Stimulated activated memory B cell treated with anti-CD40 and anti-IgM and Interleukin-4, amounts not matched to agents 10 μg/mL and 1 μg/mL and 100 μg/mL, for 72 hours (primary cell): ENCODE results near the gene NOC2L.

Experiments used
- ATAC-seq: fragments of 150-1000 bp; cut with Tn5 transposase; 2 replicates; pipeline ENCODE4 v1.10.0; 2021
- H3K27ac Mint-ChIP-seq: one replicate; pipeline ENCODE4 v1.8.0; 2022; ENCODE audit warnings: mild to moderate bottlenecking, mixed read lengths
- H3K27me3 Mint-ChIP-seq: one replicate; pipeline ENCODE4 v1.8.0; 2022; ENCODE audit warnings: mixed read lengths
- H3K36me3 Mint-ChIP-seq: one replicate; pipeline ENCODE4 v1.8.0; 2022; ENCODE audit warnings: mixed read lengths
- H3K4me1 Mint-ChIP-seq: one replicate; pipeline ENCODE4 v1.8.0; 2022; ENCODE audit warnings: mixed read lengths
- H3K4me3 Mint-ChIP-seq: one replicate; pipeline ENCODE4 v1.8.0; 2022; ENCODE audit warnings: mild to moderate bottlenecking, moderate library complexity, mixed read lengths
- H3K9me3 Mint-ChIP-seq: one replicate; pipeline ENCODE4 v1.8.0; 2022; ENCODE audit warnings: mixed read lengths

NOC2L gene

DNA sequence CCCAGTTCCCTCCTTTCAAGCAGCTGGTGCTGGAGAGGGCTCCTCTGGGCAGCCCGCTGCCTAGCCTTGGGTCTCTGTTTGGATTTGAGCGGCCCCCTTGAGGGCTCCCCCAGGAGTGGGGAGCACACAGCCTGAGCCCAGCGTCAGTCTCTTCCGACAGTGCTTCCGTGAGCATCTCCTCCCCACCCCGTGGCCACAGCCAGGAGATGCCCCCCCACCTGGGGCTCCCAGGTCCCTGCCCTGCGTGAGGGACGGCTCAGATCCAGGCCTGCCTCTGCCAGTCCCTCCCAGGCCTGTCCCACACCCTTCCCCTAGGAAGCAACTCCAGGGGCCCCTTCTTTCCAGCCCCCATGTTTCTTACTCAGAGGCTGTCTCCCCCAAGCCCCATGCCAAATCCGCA lies 31.8 kb downstream of the NOC2L start:
- no peak overlapping the region for H3K27ac Mint-ChIP-seq
- no peaks in the 10 kb centered on the region for H3K36me3 Mint-ChIP-seq
- H3K27me3 Mint-ChIP-seq = peaks cover 74% of the 10 kb centered on the region
- no peaks in the 10 kb centered on the region for H3K9me3 Mint-ChIP-seq
- H3K4me1 Mint-ChIP-seq = peaks cover 25% of the 10 kb centered on the region
- no peak for ATAC-seq
- no peak overlapping the region for H3K4me3 Mint-ChIP-seq

DNA sequence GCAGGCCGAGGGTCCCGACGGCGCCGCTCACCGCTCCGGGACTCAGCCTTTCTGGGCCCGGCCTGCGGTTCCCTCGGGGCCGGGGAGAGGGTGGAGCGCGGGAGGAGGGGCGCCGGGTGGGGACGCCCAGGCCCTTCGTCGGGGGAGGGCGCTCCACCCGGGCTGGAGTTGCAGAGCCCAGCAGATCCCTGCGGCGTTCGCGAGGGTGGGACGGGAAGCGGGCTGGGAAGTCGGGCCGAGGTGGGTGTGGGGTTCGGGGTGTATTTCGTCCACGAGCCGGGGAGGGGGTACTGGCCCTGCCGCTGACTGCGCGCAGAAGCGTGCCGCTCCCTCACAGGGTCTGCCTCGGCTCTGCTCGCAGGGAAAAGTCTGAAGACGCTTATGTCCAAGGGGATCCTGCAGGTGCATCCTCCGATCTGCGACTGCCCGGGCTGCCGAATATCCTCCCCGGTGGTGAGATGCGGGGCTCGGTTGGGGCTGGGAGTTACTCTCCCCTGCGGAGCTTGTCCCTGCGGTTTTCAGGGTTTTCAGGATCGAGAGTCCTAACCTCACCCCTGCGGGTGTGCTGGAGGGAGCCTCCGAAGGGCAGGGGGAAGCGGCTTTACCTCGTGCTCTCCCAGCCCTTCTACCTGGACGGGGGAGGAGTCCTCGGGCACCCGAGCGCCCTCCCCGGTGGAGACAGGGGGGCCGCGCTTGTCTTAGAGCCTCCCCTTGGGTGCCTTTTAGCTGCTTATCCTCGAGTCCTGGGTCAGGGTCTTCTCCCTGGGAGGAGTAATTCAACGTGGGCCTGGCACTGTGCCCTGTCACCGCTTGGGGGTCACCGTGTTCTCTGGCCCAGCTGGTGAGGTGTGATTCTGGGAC lies 33.3 kb downstream of the NOC2L start:
- Mint-ChIP-seq H3K4me1 (peaks cover 28% of the 10 kb centered on the region), H3K4me3 (peak overlapping the region; percentile 29), H3K27ac (no peak overlapping the region), H3K27me3 (peaks cover 77% of the 10 kb centered on the region), H3K36me3 (no peaks in the 10 kb centered on the region), H3K9me3 (no peaks in the 10 kb centered on the region)
- no peak for ATAC-seq

DNA sequence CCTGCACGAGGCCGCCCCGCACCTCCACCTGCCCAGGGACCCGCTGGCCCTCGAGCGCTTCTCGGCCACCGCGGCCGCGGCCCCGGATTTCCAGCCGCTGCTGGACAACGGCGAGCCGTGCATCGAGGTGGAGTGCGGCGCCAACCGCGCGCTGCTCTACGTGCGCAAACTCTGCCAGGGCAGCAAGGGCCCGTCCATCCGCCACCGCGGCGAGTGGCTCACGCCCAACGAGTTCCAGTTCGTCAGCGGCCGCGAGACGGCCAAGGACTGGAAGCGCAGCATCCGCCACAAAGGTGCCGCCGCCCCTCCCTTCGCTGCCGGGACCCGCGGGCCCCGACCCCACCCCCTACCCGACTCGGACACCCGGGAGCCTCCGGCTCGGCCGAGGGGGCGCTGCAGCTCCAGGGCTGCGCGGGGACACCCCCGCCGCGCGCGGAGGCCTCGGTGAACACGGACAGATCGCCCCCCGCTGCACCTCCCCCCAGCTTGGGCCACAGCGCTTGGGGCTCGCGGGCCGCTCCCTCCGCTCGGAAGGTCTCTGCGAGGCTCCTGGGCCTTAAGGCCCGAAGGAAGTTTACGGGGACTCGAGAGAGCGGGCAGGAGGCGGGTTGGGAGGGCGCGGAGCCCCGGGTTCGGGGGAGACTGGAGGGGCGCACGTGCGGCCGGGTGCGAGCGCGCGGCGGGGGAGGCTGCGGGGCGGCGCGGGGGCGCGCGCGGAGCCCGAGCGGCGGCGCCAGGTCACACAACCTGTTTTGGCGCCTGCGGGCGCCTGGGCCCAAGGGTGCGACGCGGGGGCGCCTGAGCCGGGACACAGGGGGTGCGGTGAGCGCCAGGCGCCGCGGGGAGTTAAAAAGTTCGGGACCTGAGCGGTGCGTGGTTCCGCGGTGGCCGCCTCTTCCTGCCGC lies 34.1 kb downstream of the NOC2L start:
- Mint-ChIP-seq H3K36me3 (no peaks in the 10 kb centered on the region), H3K4me1 (peaks cover 34% of the 10 kb centered on the region), H3K9me3 (no peaks in the 10 kb centered on the region), H3K4me3 (peak overlapping the region; percentile 54), H3K27ac (no peak overlapping the region), H3K27me3 (peaks cover 79% of the 10 kb centered on the region)
- ATAC-seq = no peak

DNA sequence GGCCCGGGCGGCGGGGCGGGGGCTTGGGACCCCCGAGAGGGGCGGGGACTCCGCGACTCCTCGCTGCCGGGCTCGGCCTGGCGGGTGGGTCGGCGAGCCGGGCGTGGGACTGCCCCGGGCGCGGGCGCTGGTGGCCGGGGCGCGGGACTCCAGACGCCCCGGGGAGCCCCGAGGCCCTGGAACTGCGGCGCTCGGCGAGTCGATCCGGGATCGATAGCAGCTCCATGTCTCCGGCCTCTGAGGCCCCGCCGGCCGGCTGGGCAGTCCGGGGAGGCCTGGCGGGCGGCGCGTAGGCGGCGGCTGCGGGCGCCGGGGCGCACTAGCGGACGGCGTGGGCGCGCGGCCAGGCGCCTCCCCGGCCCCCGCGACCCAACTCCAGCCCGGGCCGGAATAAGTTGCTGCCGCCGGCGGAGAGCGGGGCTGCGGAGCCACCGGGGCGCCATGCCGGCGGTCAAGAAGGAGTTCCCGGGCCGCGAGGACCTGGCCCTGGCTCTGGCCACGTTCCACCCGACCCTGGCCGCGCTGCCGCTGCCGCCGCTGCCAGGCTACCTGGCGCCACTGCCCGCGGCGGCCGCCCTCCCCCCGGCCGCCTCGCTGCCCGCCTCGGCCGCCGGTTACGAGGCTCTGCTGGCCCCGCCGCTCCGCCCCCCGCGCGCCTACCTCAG lies 34.9 kb downstream of the NOC2L start:
- Mint-ChIP-seq H3K27me3 (peaks cover 80% of the 10 kb centered on the region), H3K36me3 (no peaks in the 10 kb centered on the region), H3K4me1 (peaks cover 34% of the 10 kb centered on the region), H3K27ac (no peak overlapping the region), H3K4me3 (peak overlapping the region; percentile 54), H3K9me3 (no peaks in the 10 kb centered on the region)
- ATAC-seq = no peak

DNA sequence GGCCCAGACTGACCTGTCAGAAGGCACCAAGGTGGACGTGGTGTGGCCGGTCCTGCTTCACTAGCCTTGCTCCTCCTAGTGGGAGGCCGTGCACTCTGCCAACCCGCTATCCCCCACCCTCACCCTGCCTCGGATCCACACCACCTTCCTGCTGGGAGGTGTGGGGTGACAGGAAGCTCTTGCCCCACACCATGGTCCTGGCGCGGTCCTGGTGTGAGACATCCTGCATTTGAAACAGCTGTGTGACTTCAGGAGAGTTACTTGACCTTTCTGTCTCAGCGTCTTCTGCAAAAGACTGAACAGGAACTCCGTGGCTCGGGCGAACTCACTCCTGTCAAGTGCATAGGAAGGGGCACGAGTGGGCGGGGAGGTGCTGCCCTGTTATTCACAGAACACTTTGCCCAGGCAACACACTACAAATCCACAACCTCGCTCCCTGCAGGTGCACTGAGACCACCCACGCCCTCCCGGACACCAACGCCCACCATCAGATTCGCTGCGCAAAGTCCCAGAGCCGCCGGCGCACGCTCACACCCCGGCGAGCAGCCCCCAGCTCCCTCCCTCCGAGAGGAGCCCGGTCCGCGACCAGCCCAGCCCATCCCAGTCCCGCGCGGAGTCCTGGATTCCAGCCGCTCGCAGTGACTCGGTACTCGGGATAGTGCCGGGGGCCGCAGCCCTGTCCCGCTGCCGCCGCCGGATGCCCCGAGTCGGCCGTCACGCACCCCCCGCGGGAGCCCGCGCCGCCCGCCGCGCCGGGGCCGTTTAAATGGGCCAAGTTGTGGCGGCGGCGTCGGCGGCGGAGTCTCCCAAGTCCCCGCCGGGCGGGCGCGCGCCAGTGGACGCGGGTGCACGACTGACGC lies 35.7 kb downstream of the NOC2L start, which contains the start of gene SAMD11:
Gene SAMD11 (plus strand): TSS at position 793 of the 860 bp plus-strand sequence. CDS start 509 bp downstream, outside the sequence.
- Mint-ChIP-seq H3K9me3 (no peaks in the 10 kb centered on the region), H3K4me1 (peaks cover 34% of the 10 kb centered on the region), H3K36me3 (no peaks in the 10 kb centered on the region), H3K4me3 (peak within 1 kb of the TSS; percentile 66), H3K27ac (no peak within 1 kb of the TSS), H3K27me3 (peaks cover 80% of the 10 kb centered on the region)
- ATAC-seq = no peak

DNA sequence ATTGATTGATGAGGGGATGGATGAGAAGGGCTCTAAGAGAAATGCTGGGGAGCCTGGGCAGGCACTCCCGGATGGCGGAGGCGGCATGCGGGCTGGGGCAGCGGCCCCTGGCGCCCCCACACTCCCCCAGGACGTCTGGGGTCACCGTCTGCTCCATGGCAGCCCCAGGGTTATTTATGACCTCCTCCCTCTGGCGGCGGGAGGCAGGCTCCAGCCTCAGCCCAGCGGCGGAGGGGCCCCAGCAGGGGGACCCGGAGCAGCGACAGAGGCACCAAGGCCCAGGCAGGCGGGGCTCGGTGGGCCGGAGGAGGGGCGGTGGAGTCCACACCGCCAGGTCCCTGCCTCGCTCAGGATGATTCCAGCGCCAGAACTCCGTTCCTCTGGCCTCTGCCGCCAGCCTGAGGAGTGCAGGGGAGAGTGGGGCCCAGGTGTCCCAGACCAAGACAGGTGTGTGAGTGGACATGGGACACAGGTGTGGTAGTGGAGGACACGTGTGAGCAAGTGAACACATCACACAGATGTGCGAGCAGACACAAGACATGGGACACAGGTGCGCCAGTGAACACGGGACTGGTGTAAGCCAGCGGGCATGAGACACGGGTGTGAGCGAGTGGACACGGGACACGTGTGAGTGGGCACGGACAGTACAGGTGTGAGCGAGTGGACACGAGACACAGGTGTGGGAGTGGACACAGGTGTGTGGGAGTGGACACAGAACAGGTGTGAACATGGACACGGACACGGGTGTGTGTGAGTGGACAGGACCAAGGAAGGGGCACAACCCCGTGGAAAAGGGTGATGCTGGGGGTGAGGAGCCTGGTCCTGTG lies 37.8 kb downstream of the NOC2L start:
- Mint-ChIP-seq H3K4me3 (no peak overlapping the region), H3K27ac (no peak overlapping the region), H3K9me3 (no peaks in the 10 kb centered on the region), H3K4me1 (peaks cover 34% of the 10 kb centered on the region), H3K27me3 (peaks cover 80% of the 10 kb centered on the region), H3K36me3 (no peaks in the 10 kb centered on the region)
- peak; percentile 40 for ATAC-seq

DNA sequence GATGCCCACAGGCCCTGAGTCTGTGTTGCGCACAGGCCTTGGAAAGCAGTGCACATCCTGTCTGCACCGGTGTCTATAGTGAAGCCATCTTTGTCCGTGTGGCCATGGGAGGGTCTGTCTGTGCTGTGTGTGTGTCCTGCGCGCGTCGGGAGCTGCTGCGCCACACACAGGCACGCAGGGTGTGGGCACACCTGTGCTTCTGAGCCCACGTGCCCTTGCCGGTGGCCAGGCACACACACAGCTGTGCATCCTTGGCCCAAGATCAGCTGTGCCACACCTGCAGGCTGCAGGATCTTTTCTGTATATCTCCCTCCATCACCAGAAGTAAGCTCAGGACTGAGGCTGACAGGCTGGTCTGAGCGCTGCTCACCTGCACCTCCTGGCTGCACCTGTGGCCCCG lies 38.5 kb downstream of the NOC2L start:
- Mint-ChIP-seq H3K27me3 (peaks cover 81% of the 10 kb centered on the region), H3K4me3 (no peak overlapping the region), H3K27ac (no peak overlapping the region), H3K9me3 (no peaks in the 10 kb centered on the region), H3K4me1 (peaks cover 29% of the 10 kb centered on the region), H3K36me3 (no peaks in the 10 kb centered on the region)
- no peak for ATAC-seq

DNA sequence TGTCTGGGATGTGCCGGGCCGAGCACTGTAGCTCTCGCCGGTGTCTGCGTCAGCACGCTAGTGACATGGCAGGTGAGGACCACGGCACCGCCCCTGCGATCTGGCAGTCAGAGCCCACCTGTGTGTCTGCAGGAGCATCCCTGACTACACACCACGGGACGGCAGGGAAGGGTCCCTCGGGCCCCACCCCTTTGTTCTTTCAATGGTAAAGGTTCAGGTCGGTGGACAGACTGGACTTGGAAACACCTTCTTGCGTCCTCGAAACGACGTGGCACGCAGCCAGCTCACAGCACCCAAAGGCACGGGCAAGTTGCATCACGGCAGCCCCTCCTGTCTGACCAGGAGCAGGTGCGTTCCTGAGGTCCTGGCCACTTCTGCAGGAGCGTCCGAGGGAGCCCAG lies 39.0 kb downstream of the NOC2L start:
- no peak overlapping the region for H3K4me3 Mint-ChIP-seq
- no peak overlapping the region for H3K27ac Mint-ChIP-seq
- H3K27me3 Mint-ChIP-seq = peaks cover 86% of the 10 kb centered on the region
- peaks cover 29% of the 10 kb centered on the region for H3K4me1 Mint-ChIP-seq
- ATAC-seq = no peak
- H3K9me3 Mint-ChIP-seq = no peaks in the 10 kb centered on the region
- H3K36me3 Mint-ChIP-seq = no peaks in the 10 kb centered on the region

DNA sequence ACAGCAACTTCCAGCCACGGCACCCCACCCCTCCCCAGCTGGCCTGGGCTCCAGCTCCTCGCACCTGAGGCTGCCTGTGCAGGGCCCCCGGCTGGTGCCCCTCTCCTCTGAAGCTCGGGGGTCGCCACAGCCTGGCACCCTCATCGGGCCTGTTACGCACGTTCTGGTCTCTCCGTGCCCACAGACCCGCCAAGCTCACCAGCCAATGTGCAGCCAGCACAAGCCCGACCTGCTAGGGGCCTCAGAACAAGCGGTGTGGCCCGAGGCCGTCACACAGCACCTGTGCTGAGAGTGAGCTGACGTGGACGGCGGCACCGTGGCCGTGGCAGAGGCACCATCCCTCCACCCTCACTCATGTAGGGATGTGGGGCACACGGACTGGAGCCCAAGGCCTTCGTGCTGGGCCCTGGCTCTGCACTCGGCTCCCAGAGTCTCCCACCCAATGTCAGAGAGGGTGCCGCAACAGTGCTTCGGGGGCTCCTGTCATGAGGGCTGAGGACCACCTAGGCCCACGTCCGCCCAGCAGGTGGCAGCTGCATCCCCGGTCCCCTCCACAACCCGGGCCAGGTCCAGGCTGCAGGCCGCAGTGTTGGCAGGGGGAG lies 39.7 kb downstream of the NOC2L start:
- peaks cover 29% of the 10 kb centered on the region for H3K4me1 Mint-ChIP-seq
- no peak overlapping the region for H3K27ac Mint-ChIP-seq
- no peak for ATAC-seq
- H3K4me3 Mint-ChIP-seq = no peak overlapping the region
- H3K9me3 Mint-ChIP-seq = no peaks in the 10 kb centered on the region
- peaks cover 92% of the 10 kb centered on the region for H3K27me3 Mint-ChIP-seq
- H3K36me3 Mint-ChIP-seq = no peaks in the 10 kb centered on the region

DNA sequence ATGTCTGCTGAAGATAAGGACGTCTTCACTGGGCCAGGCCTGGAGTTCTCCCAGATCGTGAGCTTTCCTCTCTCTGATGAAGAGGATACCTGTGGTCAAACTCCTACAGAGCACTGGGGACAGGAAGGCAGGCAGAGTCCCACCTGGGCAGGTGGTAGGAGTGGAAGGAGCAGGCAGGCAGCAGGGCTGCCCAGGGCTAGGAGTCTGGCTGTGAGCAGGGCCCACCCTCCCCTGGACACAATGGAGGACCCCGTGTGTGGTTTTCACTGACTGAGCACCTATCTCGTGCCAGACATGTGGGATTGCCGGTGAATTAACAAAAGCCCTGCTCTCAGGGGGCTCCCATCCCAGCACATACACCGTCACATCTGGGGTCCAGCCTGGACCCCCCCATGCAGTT lies 40.2 kb downstream of the NOC2L start:
- peaks cover 98% of the 10 kb centered on the region for H3K27me3 Mint-ChIP-seq
- H3K36me3 Mint-ChIP-seq = no peaks in the 10 kb centered on the region
- H3K4me3 Mint-ChIP-seq = no peak overlapping the region
- no peak for ATAC-seq
- H3K4me1 Mint-ChIP-seq = peaks cover 29% of the 10 kb centered on the region
- H3K27ac Mint-ChIP-seq = no peak overlapping the region
- H3K9me3 Mint-ChIP-seq = no peaks in the 10 kb centered on the region

DNA sequence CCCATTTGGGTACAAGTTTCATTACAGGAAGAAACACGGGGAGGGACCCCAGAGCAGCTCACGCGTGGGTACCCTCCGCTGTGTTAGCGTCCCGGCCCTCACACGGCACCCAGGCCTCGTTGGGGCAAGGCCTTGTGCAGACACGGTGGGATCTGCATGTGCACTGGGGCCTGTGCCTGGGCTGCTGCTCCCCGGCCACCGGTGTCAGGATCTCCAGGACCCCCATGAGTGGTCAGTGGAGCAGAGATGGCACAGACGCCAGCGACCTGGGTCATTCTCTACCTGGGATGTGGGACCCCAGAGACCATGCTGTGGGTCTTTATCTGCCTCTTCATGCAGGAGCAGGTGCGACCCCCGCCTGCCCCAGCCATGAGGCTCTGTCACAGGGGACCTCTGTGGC lies 40.7 kb downstream of the NOC2L start:
- peaks cover 28% of the 10 kb centered on the region for H3K4me1 Mint-ChIP-seq
- H3K27ac Mint-ChIP-seq = no peak overlapping the region
- H3K9me3 Mint-ChIP-seq = no peaks in the 10 kb centered on the region
- H3K4me3 Mint-ChIP-seq = no peak overlapping the region
- ATAC-seq = no peak
- H3K27me3 Mint-ChIP-seq = peaks cover 100% of the 10 kb centered on the region
- no peaks in the 10 kb centered on the region for H3K36me3 Mint-ChIP-seq

DNA sequence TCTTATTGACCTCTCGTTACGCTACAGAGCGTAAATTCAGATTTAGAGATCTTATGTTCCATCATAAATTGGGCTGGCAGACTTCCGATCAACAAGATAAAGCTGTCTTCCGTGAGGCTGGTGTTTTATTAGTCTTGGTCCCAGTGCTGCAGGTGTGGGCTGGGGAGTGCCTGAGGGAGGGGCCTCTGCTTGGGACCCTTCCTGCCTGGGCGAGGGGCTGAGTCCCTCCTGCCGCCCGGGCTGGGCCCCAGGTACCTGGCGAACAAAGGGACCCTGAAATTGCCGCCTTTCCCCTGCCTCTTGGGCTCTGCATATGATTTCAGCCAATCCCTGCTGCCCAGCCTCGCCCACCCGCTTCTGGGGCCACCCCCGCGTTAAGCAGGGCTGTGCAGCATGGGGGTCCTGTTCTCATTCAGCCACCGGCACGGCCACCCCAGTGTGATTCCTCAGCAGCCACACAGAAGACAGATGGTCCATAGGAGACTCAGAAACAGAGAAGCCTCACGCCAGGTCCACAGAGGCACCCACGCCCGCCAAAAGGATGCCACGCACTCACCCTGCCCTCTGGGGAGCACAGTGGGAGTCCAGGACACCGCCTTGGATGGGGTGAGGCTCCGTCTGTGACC lies 41.5 kb downstream of the NOC2L start:
- H3K27me3 Mint-ChIP-seq = peaks cover 100% of the 10 kb centered on the region
- no peak overlapping the region for H3K4me3 Mint-ChIP-seq

DNA sequence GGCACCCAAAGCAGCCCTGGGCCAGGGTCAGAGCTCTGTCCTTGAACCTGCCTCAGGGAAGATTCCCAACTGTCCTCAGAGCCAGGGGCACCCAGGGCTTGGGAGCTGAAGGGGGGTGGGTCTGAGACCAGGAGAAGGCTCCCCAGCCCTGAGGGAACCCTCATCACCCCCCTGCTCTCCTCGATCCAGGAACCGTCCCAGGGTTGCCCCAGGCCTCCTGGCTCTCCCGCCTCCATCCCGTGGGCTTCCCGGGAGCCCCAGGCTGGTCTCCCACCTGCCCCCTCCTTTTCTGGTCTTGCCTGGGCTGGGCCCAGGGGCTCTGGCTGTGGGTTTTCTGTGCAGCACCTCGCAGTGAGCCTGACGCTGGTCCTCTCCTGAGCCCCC lies 42.0 kb downstream of the NOC2L start:
- H3K27me3 Mint-ChIP-seq = peaks cover 100% of the 10 kb centered on the region
- peaks cover 20% of the 10 kb centered on the region for H3K4me1 Mint-ChIP-seq
- no peaks in the 10 kb centered on the region for H3K36me3 Mint-ChIP-seq
- H3K9me3 Mint-ChIP-seq = no peaks in the 10 kb centered on the region
- no peak overlapping the region for H3K27ac Mint-ChIP-seq
- ATAC-seq = no peak
- H3K4me3 Mint-ChIP-seq = no peak overlapping the region

More for the DNA sequence above, 41.5 kb downstream of the NOC2L start:
- Mint-ChIP-seq H3K36me3 (no peaks in the 10 kb centered on the region), H3K27ac (no peak overlapping the region), H3K9me3 (no peaks in the 10 kb centered on the region), H3K4me1 (peaks cover 21% of the 10 kb centered on the region)
- no peak for ATAC-seq
